GM12892 (cell line): ENCODE results near the gene DCANP1.

Experiments
- POLR2A ChIP-seq: IDR thresholded peaks from 2 replicates; pipeline ENCODE4 v1.6.1; 2011; ENCODE audit warnings: low read depth, low read length, control low read depth
- TAF1 ChIP-seq: IDR thresholded peaks from 2 replicates; pipeline ENCODE4 v1.6.1; 2011; ENCODE audit warnings: low read depth, mild to moderate bottlenecking, control low read depth, low read length, borderline replicate concordance

DNA sequence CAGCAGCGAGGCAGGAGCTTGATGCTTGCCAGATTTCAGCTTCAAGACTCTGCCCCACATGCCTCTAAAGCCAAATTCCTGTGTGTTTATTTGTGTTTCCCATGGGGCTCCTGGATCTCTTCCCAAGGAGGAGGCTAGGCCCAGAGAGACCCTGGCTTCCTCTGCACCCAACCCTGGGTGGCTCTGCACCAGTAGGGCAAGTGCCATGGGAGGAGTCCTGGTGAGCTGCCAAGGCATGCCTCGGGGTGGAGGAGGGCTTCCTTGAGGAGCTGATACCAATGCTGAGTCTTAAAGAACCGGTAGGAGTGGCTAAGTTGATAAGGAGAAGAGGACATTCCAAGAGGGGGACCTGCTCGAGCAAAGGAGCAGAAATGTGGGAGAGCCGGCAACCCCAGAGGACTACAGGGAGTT lies 11.8 kb upstream of the DCANP1 start:
- TF ChIP-seq POLR2A (no peak), TAF1 (no peak)
